IPS-20b (cell line): ENCODE results near the gene LIMS2.

Experiments
- H3K27ac ChIP-seq: one replicate; pipeline ENCODE4 v1.5.1; 2013; ENCODE audit warnings: low read length
- H3K27me3 ChIP-seq: 2 replicates; pipeline ENCODE4 v1.6.1; 2013; ENCODE audit warnings: mild to moderate bottlenecking, low read length, inconsistent platforms; ENCODE audit not compliant: insufficient read depth
- H3K36me3 ChIP-seq: 2 replicates; pipeline ENCODE4 v1.6.1; 2013; ENCODE audit warnings: low read depth, mild to moderate bottlenecking, inconsistent platforms, low read length, moderate library complexity; ENCODE audit not compliant: insufficient read depth
- H3K4me1 ChIP-seq: 2 replicates; pipeline ENCODE4 v1.6.1; 2013; ENCODE audit warnings: mild to moderate bottlenecking, control low read depth, inconsistent platforms, low read length, moderate library complexity; ENCODE audit not compliant: insufficient read depth
- H3K4me3 ChIP-seq: 2 replicates; pipeline ENCODE4 v1.5.1; 2013; ENCODE audit warnings: mild to moderate bottlenecking, low read length, inconsistent platforms
- H3K9ac ChIP-seq: 2 replicates; pipeline ENCODE4 v1.6.1; 2013; ENCODE audit warnings: low read depth, mild to moderate bottlenecking, inconsistent platforms, low read length, moderate library complexity
- H3K9me3 ChIP-seq: 2 replicates; pipeline ENCODE4 v1.6.1; 2013; ENCODE audit warnings: mild to moderate bottlenecking, low read depth, low read length, inconsistent platforms; ENCODE audit not compliant: insufficient read depth

LIMS2 gene

GRCh38 chr2:127612111-127612822 lies 63.1 kb downstream of the LIMS2 start:
- no peaks in the 10 kb centered on the region for H3K36me3 ChIP-seq

GRCh38 chr2:127611076-127611925 lies 64.0 kb downstream of the LIMS2 start:
- H3K9ac ChIP-seq = no peak overlapping the region
- no peaks in the 10 kb centered on the region for H3K36me3 ChIP-seq
- H3K4me3 ChIP-seq = no peak overlapping the region
- no peak overlapping the region for H3K27ac ChIP-seq
- H3K9me3 ChIP-seq = peaks cover 14% of the 10 kb centered on the region
- no peaks in the 10 kb centered on the region for H3K27me3 ChIP-seq
- no peaks in the 10 kb centered on the region for H3K4me1 ChIP-seq

More at GRCh38 chr2:127612111-127612822, 63.1 kb downstream of the LIMS2 start:
- Histone ChIP-seq H3K4me3 (no peak overlapping the region), H3K4me1 (no peaks in the 10 kb centered on the region), H3K9ac (no peak overlapping the region), H3K27ac (no peak overlapping the region), H3K9me3 (peaks cover 14% of the 10 kb centered on the region), H3K27me3 (no peaks in the 10 kb centered on the region)

- Histone ChIP-seq H3K36me3 (no peaks in the 10 kb centered on the region), H3K9ac (no peak overlapping the region), H3K4me3 (no peak overlapping the region), H3K27me3 (no peaks in the 10 kb centered on the region), H3K9me3 (peaks cover 14% of the 10 kb centered on the region), H3K27ac (no peak overlapping the region), H3K4me1 (no peaks in the 10 kb centered on the region)
These were observed 64.8 kb downstream of the LIMS2 start for GRCh38 chr2:127610561-127610960.

GRCh38 chr2:127609818-127610217 lies 65.5 kb downstream of the LIMS2 start:
- Histone ChIP-seq H3K4me3 (no peak overlapping the region), H3K27ac (no peak overlapping the region), H3K27me3 (no peaks in the 10 kb centered on the region), H3K4me1 (no peaks in the 10 kb centered on the region), H3K36me3 (no peaks in the 10 kb centered on the region), H3K9me3 (peaks cover 14% of the 10 kb centered on the region), H3K9ac (no peak overlapping the region)

- Histone ChIP-seq H3K27me3 (no peaks in the 10 kb centered on the region), H3K4me1 (no peaks in the 10 kb centered on the region), H3K9me3 (peaks cover 14% of the 10 kb centered on the region), H3K9ac (no peak overlapping the region), H3K4me3 (no peak overlapping the region), H3K27ac (no peak overlapping the region), H3K36me3 (no peaks in the 10 kb centered on the region)
These were observed 66.1 kb downstream of the LIMS2 start for GRCh38 chr2:127609031-127609751.

- H3K36me3 ChIP-seq = no peaks in the 10 kb centered on the region
- no peak overlapping the region for H3K4me3 ChIP-seq
- H3K9me3 ChIP-seq = peaks cover 5% of the 10 kb centered on the region
- H3K27me3 ChIP-seq = no peaks in the 10 kb centered on the region
- H3K27ac ChIP-seq = no peak overlapping the region
- no peak overlapping the region for H3K9ac ChIP-seq
- no peaks in the 10 kb centered on the region for H3K4me1 ChIP-seq
These were observed 67.0 kb downstream of the LIMS2 start for GRCh38 chr2:127608061-127609030.

GRCh38 chr2:127607399-127607908 lies 67.9 kb downstream of the LIMS2 start:
- Histone ChIP-seq H3K4me1 (no peaks in the 10 kb centered on the region), H3K36me3 (no peaks in the 10 kb centered on the region), H3K4me3 (no peak overlapping the region), H3K9me3 (no peaks in the 10 kb centered on the region), H3K27me3 (no peaks in the 10 kb centered on the region), H3K27ac (no peak overlapping the region), H3K9ac (no peak overlapping the region)

- Histone ChIP-seq H3K4me1 (no peaks in the 10 kb centered on the region), H3K4me3 (no peak overlapping the region), H3K9ac (no peak overlapping the region), H3K27ac (no peak overlapping the region), H3K36me3 (no peaks in the 10 kb centered on the region), H3K9me3 (no peaks in the 10 kb centered on the region), H3K27me3 (no peaks in the 10 kb centered on the region)
These were observed 68.5 kb downstream of the LIMS2 start for GRCh38 chr2:127606625-127607398.

- Histone ChIP-seq H3K4me1 (no peaks in the 10 kb centered on the region), H3K9me3 (no peaks in the 10 kb centered on the region), H3K36me3 (no peaks in the 10 kb centered on the region), H3K9ac (no peak overlapping the region), H3K4me3 (no peak overlapping the region), H3K27ac (no peak overlapping the region), H3K27me3 (no peaks in the 10 kb centered on the region)
These were observed 69.6 kb downstream of the LIMS2 start for GRCh38 chr2:127605691-127606263.

- H3K9ac ChIP-seq = no peak overlapping the region
- no peaks in the 10 kb centered on the region for H3K9me3 ChIP-seq
- no peaks in the 10 kb centered on the region for H3K27me3 ChIP-seq
- H3K4me3 ChIP-seq = no peak overlapping the region
- no peaks in the 10 kb centered on the region for H3K36me3 ChIP-seq
- H3K27ac ChIP-seq = no peak overlapping the region
- no peaks in the 10 kb centered on the region for H3K4me1 ChIP-seq
These were observed 70.3 kb downstream of the LIMS2 start for GRCh38 chr2:127604986-127605385.
